ENCODE data around the gene RSPH6A.

DNA sequence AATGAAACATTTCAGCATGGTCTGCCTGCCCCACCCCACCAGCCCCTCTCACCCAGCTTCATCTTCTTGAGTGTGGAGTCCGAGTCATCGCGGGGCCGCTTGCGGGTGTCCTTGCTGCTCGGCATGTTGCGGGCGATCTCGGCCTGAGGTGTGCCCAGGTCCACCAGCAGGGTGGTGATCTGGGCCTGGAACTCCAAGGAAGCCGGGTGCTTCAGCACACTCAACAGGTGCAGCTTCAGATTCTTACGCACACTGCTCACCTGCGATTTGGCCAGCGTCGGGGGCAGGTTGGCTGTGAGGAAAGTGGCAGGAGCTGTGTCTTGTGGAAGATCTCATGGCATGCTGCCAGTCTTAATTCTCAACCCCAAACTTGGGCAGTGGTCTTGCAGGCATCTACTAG lies 27.1 kb upstream of the RSPH6A start:
- TF ChIP-seq, protein P1, sequence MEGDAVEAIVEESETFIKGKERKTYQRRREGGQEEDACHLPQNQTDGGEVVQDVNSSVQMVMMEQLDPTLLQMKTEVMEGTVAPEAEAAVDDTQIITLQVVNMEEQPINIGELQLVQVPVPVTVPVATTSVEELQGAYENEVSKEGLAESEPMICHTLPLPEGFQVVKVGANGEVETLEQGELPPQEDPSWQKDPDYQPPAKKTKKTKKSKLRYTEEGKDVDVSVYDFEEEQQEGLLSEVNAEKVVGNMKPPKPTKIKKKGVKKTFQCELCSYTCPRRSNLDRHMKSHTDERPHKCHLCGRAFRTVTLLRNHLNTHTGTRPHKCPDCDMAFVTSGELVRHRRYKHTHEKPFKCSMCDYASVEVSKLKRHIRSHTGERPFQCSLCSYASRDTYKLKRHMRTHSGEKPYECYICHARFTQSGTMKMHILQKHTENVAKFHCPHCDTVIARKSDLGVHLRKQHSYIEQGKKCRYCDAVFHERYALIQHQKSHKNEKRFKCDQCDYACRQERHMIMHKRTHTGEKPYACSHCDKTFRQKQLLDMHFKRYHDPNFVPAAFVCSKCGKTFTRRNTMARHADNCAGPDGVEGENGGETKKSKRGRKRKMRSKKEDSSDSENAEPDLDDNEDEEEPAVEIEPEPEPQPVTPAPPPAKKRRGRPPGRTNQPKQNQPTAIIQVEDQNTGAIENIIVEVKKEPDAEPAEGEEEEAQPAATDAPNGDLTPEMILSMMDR (conservative IDR thresholded peaks at IDR 0.05; ENCODE audit: low read length): no peak
- no peak for TF ChIP-seq EZH2phosphoT487 (IDR thresholded peaks at IDR 0.05; ENCODE audit: borderline replicate concordance)

Measured in Loucy (cell line).